ENCODE measurements around the gene CDYL2. TPM values are rescaled to one million over a fixed set of nuclear protein-coding genes. Genes with fewer than 3 reads are reported as not detected.

The CDYL2 gene
- total and polyA plus RNA-seq, 7 donors, result 0.23 to 2.2 (median 1.0) TPM

DNA sequence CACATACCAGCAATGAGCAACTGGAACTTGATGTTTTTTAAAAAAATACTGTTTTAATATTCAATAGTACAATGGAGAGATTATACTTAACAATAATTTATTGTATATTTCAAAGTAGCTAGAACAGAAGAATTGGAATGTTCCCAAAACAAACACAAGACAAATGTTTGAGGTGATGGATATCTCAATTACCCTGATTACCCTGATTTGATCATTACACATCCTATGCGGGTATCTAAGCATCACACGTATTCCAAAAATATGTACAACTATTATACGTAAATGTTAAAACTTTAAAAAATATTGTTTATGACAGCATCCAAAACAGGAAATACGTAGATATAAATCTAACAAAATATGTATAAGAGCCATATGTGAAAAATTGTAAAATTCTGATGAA lies 166.8 kb downstream of the CDYL2 start:
- Histone ChIP-seq H3K9me3 (peaks cover 8% of the 10 kb centered on the region), H3K36me3 (ENCODE audit: insufficient read depth in 1 of 2, low read depth in 1 of 2) (no peaks in the 10 kb centered on the region), H3K4me1 (no peaks in the 10 kb centered on the region), H3K27ac (no peak overlapping the region), H3K4me3 (no peak overlapping the region), H3K27me3 (ENCODE audit: insufficient read depth in 3 of 3, low read length in 2 of 3) (no peaks in the 10 kb centered on the region)
- TF ChIP-seq CTCF (IDR thresholded peaks at IDR 0.05), result no peak
- DNase-seq, result no peak
- intact Hi-C loops (cut with DNase I), result no loop called here
- ATAC-seq, result no peak
- 85 to 91% (median 90%) methylated on average over 4 of the region's 4 CpGs for WGBS, 3 donors

GRCh38 chr16:80631581-80631980 lies 172.8 kb downstream of the CDYL2 start:
- TF ChIP-seq CTCF (IDR thresholded peaks at IDR 0.05), result no peak
- Histone ChIP-seq H3K36me3 (ENCODE audit: insufficient read depth in 1 of 2, low read depth in 1 of 2) (no peaks in the 10 kb centered on the region), H3K27me3 (ENCODE audit: insufficient read depth in 3 of 3, low read length in 2 of 3) (no peaks in the 10 kb centered on the region), H3K9me3 (peaks cover 8% of the 10 kb centered on the region), H3K4me1 (no peaks in the 10 kb centered on the region), H3K27ac (no peak overlapping the region), H3K4me3 (no peak overlapping the region)
- intact Hi-C loops (cut with DNase I), result no loop called here
- ATAC-seq (no peak), DNase-seq (no peak)
- WGBS, 3 donors, result 78 to 95% (median 94%) methylated on average over 3 of the region's 3 CpGs

DNA sequence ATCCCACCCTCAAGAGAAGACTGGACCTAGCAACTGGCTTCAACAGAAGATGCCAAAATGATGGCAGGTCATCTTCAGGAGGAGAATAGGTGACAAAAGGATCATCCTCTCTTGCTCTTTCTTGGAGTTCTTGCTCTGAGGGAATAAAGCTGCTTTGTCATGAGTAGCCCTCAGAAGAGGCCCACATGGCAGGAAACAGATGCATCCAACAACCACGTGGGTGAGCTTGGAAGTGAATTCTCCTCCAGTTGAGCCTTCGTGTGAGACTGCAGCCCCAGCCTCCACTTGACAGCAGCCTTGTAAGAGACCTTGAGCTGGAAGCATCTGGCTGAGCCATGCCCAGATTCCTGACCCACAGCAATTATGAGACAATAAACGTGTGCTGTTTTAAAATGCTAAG lies 176.1 kb downstream of the CDYL2 start:
- WGBS, 3 donors, result 59 to 64% (median 59%) methylated on average over 3 of the region's 3 CpGs
- no peak for DNase-seq
- H3K27me3 ChIP-seq (ENCODE audit: insufficient read depth in 3 of 3, low read length in 2 of 3), result no peaks in the 10 kb centered on the region
- H3K36me3 ChIP-seq (ENCODE audit: insufficient read depth in 1 of 2, low read depth in 1 of 2), result no peaks in the 10 kb centered on the region
- no peak for TF ChIP-seq CTCF (IDR thresholded peaks at IDR 0.05)
- intact Hi-C loops (cut with DNase I), result no loop called here
- H3K4me3 ChIP-seq, result no peak overlapping the region
- H3K4me1 ChIP-seq, result no peaks in the 10 kb centered on the region
- no peak overlapping the region for H3K27ac ChIP-seq
- no peak for ATAC-seq
- H3K9me3 ChIP-seq, result no peaks in the 10 kb centered on the region

GRCh38 chr16:80627108-80627507 lies 177.3 kb downstream of the CDYL2 start:
- DNase-seq, result no peak
- WGBS, 3 donors, result 58 to 68% (median 66%) methylated on average over 1 of the region's 1 CpG
- no peaks in the 10 kb centered on the region for H3K4me1 ChIP-seq
- no peak overlapping the region for H3K4me3 ChIP-seq
- no peaks in the 10 kb centered on the region for H3K27me3 ChIP-seq (ENCODE audit: insufficient read depth in 3 of 3, low read length in 2 of 3)
- no peaks in the 10 kb centered on the region for H3K9me3 ChIP-seq
- ATAC-seq, result no peak
- TF ChIP-seq CTCF (IDR thresholded peaks at IDR 0.05), result no peak
- intact Hi-C loops (cut with DNase I), result no loop called here
- no peaks in the 10 kb centered on the region for H3K36me3 ChIP-seq (ENCODE audit: insufficient read depth in 1 of 2, low read depth in 1 of 2)
- no peak overlapping the region for H3K27ac ChIP-seq

DNA sequence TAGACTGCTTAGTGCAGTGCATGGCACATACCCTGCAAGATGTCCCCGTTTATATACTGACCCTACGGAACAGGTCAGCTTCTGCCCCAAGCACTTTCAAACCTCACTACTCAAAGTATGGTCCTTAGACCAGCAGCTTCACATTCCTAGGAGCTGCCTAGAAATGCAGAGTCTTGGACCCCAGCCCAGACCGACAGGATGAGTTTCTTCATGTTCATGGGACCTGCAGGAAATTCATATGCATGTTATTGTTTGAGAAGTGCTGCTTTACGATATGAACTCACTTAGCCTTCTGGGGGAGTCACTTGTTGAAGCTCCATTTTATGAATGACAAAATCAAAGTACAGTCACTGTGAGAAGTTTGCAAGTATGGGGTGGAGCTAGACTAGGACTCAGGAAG lies 181.0 kb downstream of the CDYL2 start:
- Histone ChIP-seq H3K27ac (no peak overlapping the region), H3K36me3 (ENCODE audit: insufficient read depth in 1 of 2, low read depth in 1 of 2) (no peaks in the 10 kb centered on the region), H3K27me3 (ENCODE audit: insufficient read depth in 3 of 3, low read length in 2 of 3) (no peaks in the 10 kb centered on the region), H3K4me1 (no peaks in the 10 kb centered on the region), H3K4me3 (no peak overlapping the region), H3K9me3 (no peaks in the 10 kb centered on the region)
- intact Hi-C loops (cut with DNase I), result no loop called here
- ATAC-seq (no peak), DNase-seq (no peak)
- no peak for TF ChIP-seq CTCF (IDR thresholded peaks at IDR 0.05)
- 65 to 73% (median 73%) methylated on average over 4 of the region's 4 CpGs for WGBS, 3 donors
